HG03039 (cell line): Measurements from ENCODE around the gene ABITRAM.

Source experiments
- ATAC-seq: cut with Tn5 transposase; IDR thresholded peaks from one replicate; pipeline ENCODE4 v1.9.1; 2021; ENCODE audit warnings: mild to moderate bottlenecking, moderate library complexity; ENCODE audit not compliant: unreplicated experiment

The ABITRAM gene

DNA sequence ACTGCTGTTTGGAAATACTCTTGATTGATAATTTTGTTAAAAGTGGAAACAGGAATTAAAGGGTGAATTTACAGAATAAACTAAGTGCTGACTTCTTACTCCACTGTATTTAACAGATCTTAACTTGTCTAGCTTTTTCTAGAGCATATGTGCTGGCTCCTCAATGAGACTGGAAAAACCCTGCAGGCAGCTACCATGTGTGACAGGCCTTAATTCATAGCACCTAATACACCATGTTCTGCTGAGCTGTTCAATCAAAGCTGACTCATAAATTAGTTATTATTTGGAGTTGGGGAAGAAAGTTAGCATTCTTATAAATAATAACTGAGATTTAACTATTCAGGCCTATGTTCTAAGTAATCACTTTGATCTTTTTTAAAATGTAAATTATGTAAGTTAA lies 49.7 kb downstream of the ABITRAM start:
- no peak for ATAC-seq
